Upper lobe of right lung (tissue), 1 donor: Measurements from ENCODE around the gene FNDC3A. TPM values are rescaled to one million over a fixed set of nuclear protein-coding genes. Genes with fewer than 3 reads are reported as not detected.

Experiments
- ATAC-seq: fragments of 200-7000 bp; cut with Tn5 transposase; one replicate; pipeline ENCODE4 v1.9.1; 2020; ENCODE audit warnings: mild to moderate bottlenecking, moderate library complexity
- DNase-seq: peaks from one replicate; pipeline ENCODE4 v3.0.0-alpha.2; 2020
- H3K27ac ChIP-seq: fragments of 200-600 bp; one replicate; pipeline ENCODE4 v1.8.0; 2022
- H3K27me3 ChIP-seq: fragments of 200-600 bp; one replicate; pipeline ENCODE4 v1.8.0; 2022; ENCODE audit warnings: mild to moderate bottlenecking
- H3K36me3 ChIP-seq: fragments of 200-600 bp; one replicate; pipeline ENCODE4 v1.8.0; 2022
- H3K4me1 ChIP-seq: fragments of 200-600 bp; one replicate; pipeline ENCODE4 v1.8.0; 2022
- H3K4me3 ChIP-seq: fragments of 200-600 bp; one replicate; pipeline ENCODE4 v1.8.0; 2022; ENCODE audit warnings: mild to moderate bottlenecking
- H3K9me3 ChIP-seq: fragments of 200-600 bp; one replicate; pipeline ENCODE4 v1.8.0; 2022
- intact Hi-C: fragments of 100-400 bp; cut with DNase I; formaldehyde crosslinking; loops from one replicate; pipeline ENCODE4 v1.11.0; 2022
- total RNA-seq: library from RNA; stranded (reverse); fragmentation: NEBNext Ultra II Directional; extraction: Animal tissue kit (Norgen Biotek cat#: 25700); gene quantifications from one replicate; pipeline ENCODE4 v1.2.1, GENCODE V29; 2021
- TF ChIP-seq, protein P1 (sequence below): fragments of 200-600 bp; IDR thresholded peaks from one replicate; pipeline ENCODE4 v1.8.0; 2022; ENCODE audit warnings: antibody characterized with exemption
- donor health status: DM: no; HTN: yes; CAD: no; lungs with severe emphysema.

The FNDC3A gene
- total RNA-seq, 1 donor from 2014 or later = 59.0 TPM

GRCh38 chr13:49208619-49209018 is 232.9 kb downstream of the FNDC3A start:
- H3K4me3 ChIP-seq = no peak overlapping the region
- no peak for ATAC-seq
- H3K27ac ChIP-seq = no peak overlapping the region
- no peak for DNase-seq
- intact Hi-C loops = no loop called here
- peaks cover 60% of the 10 kb centered on the region for H3K36me3 ChIP-seq
- H3K9me3 ChIP-seq = no peaks in the 10 kb centered on the region
- H3K27me3 ChIP-seq = no peaks in the 10 kb centered on the region
- TF ChIP-seq, protein P1, sequence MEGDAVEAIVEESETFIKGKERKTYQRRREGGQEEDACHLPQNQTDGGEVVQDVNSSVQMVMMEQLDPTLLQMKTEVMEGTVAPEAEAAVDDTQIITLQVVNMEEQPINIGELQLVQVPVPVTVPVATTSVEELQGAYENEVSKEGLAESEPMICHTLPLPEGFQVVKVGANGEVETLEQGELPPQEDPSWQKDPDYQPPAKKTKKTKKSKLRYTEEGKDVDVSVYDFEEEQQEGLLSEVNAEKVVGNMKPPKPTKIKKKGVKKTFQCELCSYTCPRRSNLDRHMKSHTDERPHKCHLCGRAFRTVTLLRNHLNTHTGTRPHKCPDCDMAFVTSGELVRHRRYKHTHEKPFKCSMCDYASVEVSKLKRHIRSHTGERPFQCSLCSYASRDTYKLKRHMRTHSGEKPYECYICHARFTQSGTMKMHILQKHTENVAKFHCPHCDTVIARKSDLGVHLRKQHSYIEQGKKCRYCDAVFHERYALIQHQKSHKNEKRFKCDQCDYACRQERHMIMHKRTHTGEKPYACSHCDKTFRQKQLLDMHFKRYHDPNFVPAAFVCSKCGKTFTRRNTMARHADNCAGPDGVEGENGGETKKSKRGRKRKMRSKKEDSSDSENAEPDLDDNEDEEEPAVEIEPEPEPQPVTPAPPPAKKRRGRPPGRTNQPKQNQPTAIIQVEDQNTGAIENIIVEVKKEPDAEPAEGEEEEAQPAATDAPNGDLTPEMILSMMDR = no peak
- no peaks in the 10 kb centered on the region for H3K4me1 ChIP-seq

- intact Hi-C loops = no loop called here
- Histone ChIP-seq H3K27ac (no peak overlapping the region), H3K4me1 (no peaks in the 10 kb centered on the region), H3K4me3 (no peak overlapping the region), H3K36me3 (peaks cover 45% of the 10 kb centered on the region), H3K9me3 (no peaks in the 10 kb centered on the region), H3K27me3 (no peaks in the 10 kb centered on the region)
- TF ChIP-seq, protein P1 = no peak
- ATAC-seq (no peak), DNase-seq (no peak)
These were observed 234.4 kb downstream of the FNDC3A start for GRCh38 chr13:49210114-49210513.

GRCh38 chr13:49210669-49211068 is 235.0 kb downstream of the FNDC3A start:
- intact Hi-C loops = no loop called here
- Histone ChIP-seq H3K4me3 (no peak overlapping the region), H3K27me3 (no peaks in the 10 kb centered on the region), H3K4me1 (no peaks in the 10 kb centered on the region), H3K27ac (no peak overlapping the region), H3K36me3 (peaks cover 40% of the 10 kb centered on the region), H3K9me3 (no peaks in the 10 kb centered on the region)
- TF ChIP-seq, protein P1 = no peak
- ATAC-seq = no peak
- DNase-seq = no peak

DNA sequence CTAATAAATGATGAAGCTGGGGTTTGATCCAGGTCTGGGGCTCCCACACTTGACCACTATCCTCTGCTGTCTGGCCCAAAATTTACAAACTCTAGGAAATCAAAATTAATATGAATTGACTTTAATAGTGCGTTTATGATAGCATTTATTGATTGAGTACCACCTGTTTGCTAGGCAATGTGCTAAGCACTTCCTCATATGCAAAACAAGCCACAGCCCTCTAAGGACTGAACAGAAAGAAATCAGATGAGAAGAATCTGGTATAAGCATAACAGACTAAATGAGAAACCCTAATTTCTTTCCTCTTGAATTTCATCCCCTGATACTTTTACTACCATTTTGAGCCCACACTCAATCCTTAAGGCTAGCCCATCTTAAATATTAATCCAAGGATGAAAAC is 237.8 kb downstream of the FNDC3A start:
- Histone ChIP-seq H3K4me3 (no peak overlapping the region), H3K9me3 (no peaks in the 10 kb centered on the region), H3K27ac (no peak overlapping the region), H3K36me3 (peaks cover 13% of the 10 kb centered on the region), H3K4me1 (no peaks in the 10 kb centered on the region), H3K27me3 (peaks cover 6% of the 10 kb centered on the region)
- DNase-seq (no peak), ATAC-seq (no peak)
- intact Hi-C loops = no loop called here
- TF ChIP-seq, protein P1 = no peak

- TF ChIP-seq, protein P1 = no peak
- intact Hi-C loops = no loop called here
- Histone ChIP-seq H3K27me3 (peaks cover 13% of the 10 kb centered on the region), H3K4me1 (no peaks in the 10 kb centered on the region), H3K4me3 (no peak overlapping the region), H3K36me3 (peaks cover 5% of the 10 kb centered on the region), H3K27ac (no peak overlapping the region), H3K9me3 (no peaks in the 10 kb centered on the region)
- no peak for ATAC-seq
- no peak for DNase-seq
These were observed 238.5 kb downstream of the FNDC3A start for GRCh38 chr13:49213997-49214916.
